Breast epithelium (tissue), 3 donors: ENCODE measurements around the gene PRPF4.

Source experiments
- POLR2A ChIP-seq: fragments of 450-650 bp; IDR thresholded peaks from one replicate; pipeline ENCODE4 v1.6.1; 2016; ENCODE audit warnings: antibody characterized with exemption, mild to moderate bottlenecking, moderate library complexity
- POLR2AphosphoS5 ChIP-seq, 3 donors: sonication (generic); formaldehyde crosslinking; IDR thresholded peaks; one replicate each; pipeline ENCODE4 v1.6.1; 2017; ENCODE audit warnings: antibody characterized with exemption in 3 of 3

- TF ChIP-seq POLR2A (no peak), POLR2AphosphoS5 (IDR thresholded peaks at IDR 0.05) (no peak)
These were observed 26.1 kb downstream of the PRPF4 start for GRCh38 chr9:113301548-113301947.
